ENCODE results near the gene ZFYVE16. TPM values are rescaled to one million over a fixed set of nuclear protein-coding genes. Genes with fewer than 3 reads are reported as not detected.

The ZFYVE16 gene
- total and polyA plus RNA-seq, 2 of the 13 experiments (the other 11 are each of a cell fraction or from before 2014, with no cell fraction given) = 9.3 to 33.3 TPM

DNA sequence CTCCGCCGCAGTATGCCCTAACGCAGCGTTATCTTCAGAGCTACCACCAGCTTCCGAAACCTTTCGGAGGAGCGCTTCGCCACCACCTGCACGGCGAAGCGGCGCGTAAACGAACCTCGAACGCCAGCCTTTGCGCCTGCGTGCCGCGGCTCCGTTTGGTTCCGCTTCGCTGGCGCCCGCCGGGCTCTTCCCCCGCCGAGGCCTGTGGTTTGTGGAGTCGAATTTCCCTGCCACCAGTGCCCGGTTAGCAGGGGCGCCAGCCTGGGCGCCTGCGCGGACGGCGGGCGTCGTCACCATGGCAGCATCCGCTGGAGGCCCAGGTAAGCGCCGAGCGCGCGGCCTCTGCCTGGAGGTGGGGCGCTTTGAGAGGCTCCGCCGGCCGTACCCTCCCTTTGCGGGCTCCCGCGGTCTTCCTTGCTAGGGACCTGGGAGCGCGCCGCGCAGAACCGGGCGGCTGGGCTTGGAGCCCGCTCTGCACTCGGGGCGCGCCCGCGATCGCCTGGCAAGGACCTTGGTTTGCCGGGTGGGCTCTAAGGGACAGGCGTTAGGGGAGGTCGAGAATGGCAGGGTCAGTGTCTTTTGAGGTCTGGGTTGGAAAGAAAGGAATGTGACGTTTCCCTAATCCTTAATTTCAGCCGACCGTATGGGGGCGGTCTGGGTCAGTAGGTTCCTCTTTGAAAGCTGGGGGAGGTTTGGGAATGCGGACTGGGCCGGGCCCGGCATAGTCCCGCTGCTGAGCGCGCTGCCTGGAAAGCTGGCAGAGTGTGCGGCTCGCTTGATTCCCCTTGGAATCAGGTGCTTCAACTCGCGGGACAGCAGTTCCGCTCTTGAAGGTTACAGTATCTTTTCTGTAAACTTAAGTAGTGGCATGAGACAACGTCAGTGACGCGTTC, 80.2 kb downstream of the ZFYVE16 start, which contains the start of gene FAM151B:
FAM151B (plus strand) TSS at position 272 of the 893 bp plus-strand sequence; CDS start at position 296, 24 bp downstream.
- intact Hi-C loops (cut with micrococcal nuclease; ENCODE audit: unreplicated experiment) = loop anchor here (1.0 to 5.0 kb wide), 3 partner anchors 141 to 184 kb away; partner anchors contain the start of genes DHFR and MSH3
- DNase-seq (ENCODE audit: low spot score) (peak; percentile 92), ATAC-seq (peak; percentile 95), FAIRE-seq (peak; percentile 32)
- TSS peak; percentile 58 for BruUV-seq (replicated peaks)
- H3K79me2 ChIP-seq (ENCODE audit: insufficient read depth, low read length) = no peaks in the 10 kb centered on the region
- peak within 1 kb of the TSS; percentile 80 for H3K27ac ChIP-seq (ENCODE audit: extremely low read length, insufficient read depth, low read length)
- peak within 1 kb of the TSS; percentile 76 for H2AFZ ChIP-seq (ENCODE audit: low read length)
- H3K27me3 ChIP-seq (ENCODE audit: control insufficient read depth in 1 of 2, insufficient read depth in 2 of 2, low read length in 2 of 2) = no peaks in the 10 kb centered on the region; a peak in 1 of 5 replicates
- in situ Hi-C loops (cut with HindIII; ENCODE audit: extremely low pct_ligation_motif_present, low pct_unique_long_range_greater_than_20kb) = loop anchor here (5.0 kb wide), 1 partner anchor 184 kb away; no protein-coding TSS in a partner anchor
- H3K4me3 ChIP-seq (replicated peaks in 1 of 3; ENCODE audit: insufficient read depth in 1 of 3, low read depth in 2 of 3, low read length in 3 of 3) = peak within 1 kb of the TSS; percentile 58 to 81 (median 75)
- H3K9ac ChIP-seq (ENCODE audit: insufficient read depth, low read depth, low read length) = peak within 1 kb of the TSS; percentile 77
- no peaks in the 10 kb centered on the region for H3K9me3 ChIP-seq (ENCODE audit: low read length)
- peaks cover 0 to 6% of the 10 kb centered on the region in 2 experiments; a peak in 3 of 5 replicates for H3K36me3 ChIP-seq (replicated peaks in 1 of 2; ENCODE audit: control insufficient read depth in 1 of 2, insufficient read depth in 2 of 2, low read length in 2 of 2)
- ChIA-PET CTCF (ENCODE audit: low intra/inter-chr PET ratio, low total read pairs) (interaction anchor here (1.3 kb wide), 1 partner anchor 184 kb away, joined by 6 read pairs; no protein-coding TSS in a partner anchor), POLR2A (interaction anchor here (0.6 to 1.3 kb wide), 4 partner anchors 21 to 180 kb away, joined by 3 to 5 read pairs (median 4); partner anchors contain the start of genes DHFR and MSH3)
- WGBS (ENCODE audit: low lambda C conversion rate) = under 1% methylated on average over 28 of the region's 85 CpGs
- peaks cover 38% of the 10 kb centered on the region for H3K4me1 ChIP-seq (ENCODE audit: insufficient read depth, low read length)
- no peaks in the 10 kb centered on the region for H4K20me1 ChIP-seq (ENCODE audit: insufficient read depth, low read length)
- peak within 1 kb of the TSS; percentile 87 for H3K4me2 ChIP-seq (ENCODE audit: low read depth, low read length)
- TF ChIP-seq TBX2 (CRISPR knock-in tag; IDR thresholded peaks at IDR 0.05; ENCODE audit: borderline replicate concordance) = peak; percentile 83
- TF ChIP-seq ZFY (CRISPR knock-in tag; IDR thresholded peaks at IDR 0.05) = peak; percentile 92
- TF ChIP-seq, protein P1, sequence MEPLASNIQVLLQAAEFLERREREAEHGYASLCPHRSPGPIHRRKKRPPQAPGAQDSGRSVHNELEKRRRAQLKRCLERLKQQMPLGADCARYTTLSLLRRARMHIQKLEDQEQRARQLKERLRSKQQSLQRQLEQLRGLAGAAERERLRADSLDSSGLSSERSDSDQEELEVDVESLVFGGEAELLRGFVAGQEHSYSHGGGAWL (CRISPR knock-in tag; IDR thresholded peaks at IDR 0.05) = peak; percentile 51; the same call in 1 of the 2 replicates
- TF ChIP-seq, protein P2, sequence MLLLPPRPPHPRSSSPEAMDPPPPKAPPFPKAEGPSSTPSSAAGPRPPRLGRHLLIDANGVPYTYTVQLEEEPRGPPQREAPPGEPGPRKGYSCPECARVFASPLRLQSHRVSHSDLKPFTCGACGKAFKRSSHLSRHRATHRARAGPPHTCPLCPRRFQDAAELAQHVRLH (CRISPR knock-in tag; IDR thresholded peaks at IDR 0.05; ENCODE audit: borderline replicate concordance, low read depth) = 0 out of 2 replicates have a peak, but pooled peaks have one; percentile 21
- TF ChIP-seq MTF2 (CRISPR knock-in tag; IDR thresholded peaks at IDR 0.05; ENCODE audit: borderline replicate concordance) = no peak
- peak; percentile 53; the same call in 1 of the 2 replicates for TF ChIP-seq SRY (CRISPR knock-in tag; IDR thresholded peaks at IDR 0.05)
- TF ChIP-seq, protein P3, sequence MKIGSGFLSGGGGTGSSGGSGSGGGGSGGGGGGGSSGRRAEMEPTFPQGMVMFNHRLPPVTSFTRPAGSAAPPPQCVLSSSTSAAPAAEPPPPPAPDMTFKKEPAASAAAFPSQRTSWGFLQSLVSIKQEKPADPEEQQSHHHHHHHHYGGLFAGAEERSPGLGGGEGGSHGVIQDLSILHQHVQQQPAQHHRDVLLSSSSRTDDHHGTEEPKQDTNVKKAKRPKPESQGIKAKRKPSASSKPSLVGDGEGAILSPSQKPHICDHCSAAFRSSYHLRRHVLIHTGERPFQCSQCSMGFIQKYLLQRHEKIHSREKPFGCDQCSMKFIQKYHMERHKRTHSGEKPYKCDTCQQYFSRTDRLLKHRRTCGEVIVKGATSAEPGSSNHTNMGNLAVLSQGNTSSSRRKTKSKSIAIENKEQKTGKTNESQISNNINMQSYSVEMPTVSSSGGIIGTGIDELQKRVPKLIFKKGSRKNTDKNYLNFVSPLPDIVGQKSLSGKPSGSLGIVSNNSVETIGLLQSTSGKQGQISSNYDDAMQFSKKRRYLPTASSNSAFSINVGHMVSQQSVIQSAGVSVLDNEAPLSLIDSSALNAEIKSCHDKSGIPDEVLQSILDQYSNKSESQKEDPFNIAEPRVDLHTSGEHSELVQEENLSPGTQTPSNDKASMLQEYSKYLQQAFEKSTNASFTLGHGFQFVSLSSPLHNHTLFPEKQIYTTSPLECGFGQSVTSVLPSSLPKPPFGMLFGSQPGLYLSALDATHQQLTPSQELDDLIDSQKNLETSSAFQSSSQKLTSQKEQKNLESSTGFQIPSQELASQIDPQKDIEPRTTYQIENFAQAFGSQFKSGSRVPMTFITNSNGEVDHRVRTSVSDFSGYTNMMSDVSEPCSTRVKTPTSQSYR (CRISPR knock-in tag; IDR thresholded peaks at IDR 0.05; ENCODE audit: borderline replicate concordance) = no peak
- TF ChIP-seq ATAD3A (CRISPR knock-in tag; IDR thresholded peaks at IDR 0.05) = no peak
- no peak for TF ChIP-seq KDM4B (CRISPR knock-in tag; IDR thresholded peaks at IDR 0.05)
- peak; percentile 48; the same call in 1 of the 2 replicates for TF ChIP-seq ZSCAN12 (CRISPR knock-in tag; IDR thresholded peaks at IDR 0.05)
- TF ChIP-seq, protein P4, sequence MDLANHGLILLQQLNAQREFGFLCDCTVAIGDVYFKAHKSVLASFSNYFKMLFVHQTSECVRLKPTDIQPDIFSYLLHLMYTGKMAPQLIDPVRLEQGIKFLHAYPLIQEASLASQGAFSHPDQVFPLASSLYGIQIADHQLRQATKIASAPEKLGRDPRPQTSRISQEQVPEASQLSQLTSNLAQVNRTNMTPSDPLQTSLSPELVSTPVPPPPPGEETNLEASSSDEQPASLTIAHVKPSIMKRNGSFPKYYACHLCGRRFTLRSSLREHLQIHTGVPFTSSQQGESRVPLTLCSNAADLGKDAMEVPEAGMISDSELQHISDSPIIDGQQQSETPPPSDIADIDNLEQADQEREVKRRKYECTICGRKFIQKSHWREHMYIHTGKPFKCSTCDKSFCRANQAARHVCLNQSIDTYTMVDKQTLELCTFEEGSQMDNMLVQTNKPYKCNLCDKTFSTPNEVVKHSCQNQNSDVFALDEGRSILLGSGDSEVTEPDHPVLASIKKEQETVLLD (CRISPR knock-in tag; IDR thresholded peaks at IDR 0.05; ENCODE audit: low read depth) = peak; percentile 53
- no peak for TF ChIP-seq PAF1 (CRISPR knock-in tag; IDR thresholded peaks at IDR 0.05)
- no peak for TF ChIP-seq HDAC6 (IDR thresholded peaks at IDR 0.05; ENCODE audit: low read depth, low read length)
- peak; percentile 40; the same call in 1 of the 2 replicates for TF ChIP-seq ZNF292 (CRISPR knock-in tag; IDR thresholded peaks at IDR 0.05; ENCODE audit: borderline replicate concordance, low read depth)
- TF ChIP-seq SKI (IDR thresholded peaks at IDR 0.05; ENCODE audit: partially characterized antibody) = no peak
- TF ChIP-seq ZNF207 (IDR thresholded peaks at IDR 0.05; ENCODE audit: borderline replicate concordance) = no peak
- TF ChIP-seq CENPT (CRISPR knock-in tag; IDR thresholded peaks at IDR 0.05; ENCODE audit: low read depth) = no peak
- no peak for TF ChIP-seq KDM6A (CRISPR knock-in tag; IDR thresholded peaks at IDR 0.05; ENCODE audit: low read depth)
- TF ChIP-seq ZNF329 (CRISPR knock-in tag; IDR thresholded peaks at IDR 0.05; ENCODE audit: low read depth) = 0 out of 2 replicates have a peak, but pooled peaks have one; percentile 51
